HG02623 (cell line): ENCODE results near the gene ACSL6.

Source experiments
- ATAC-seq: cut with Tn5 transposase; IDR thresholded peaks from one replicate; pipeline ENCODE4 v1.9.1; 2021; ENCODE audit warnings: moderate library complexity; ENCODE audit not compliant: unreplicated experiment

The ACSL6 gene, protein sequence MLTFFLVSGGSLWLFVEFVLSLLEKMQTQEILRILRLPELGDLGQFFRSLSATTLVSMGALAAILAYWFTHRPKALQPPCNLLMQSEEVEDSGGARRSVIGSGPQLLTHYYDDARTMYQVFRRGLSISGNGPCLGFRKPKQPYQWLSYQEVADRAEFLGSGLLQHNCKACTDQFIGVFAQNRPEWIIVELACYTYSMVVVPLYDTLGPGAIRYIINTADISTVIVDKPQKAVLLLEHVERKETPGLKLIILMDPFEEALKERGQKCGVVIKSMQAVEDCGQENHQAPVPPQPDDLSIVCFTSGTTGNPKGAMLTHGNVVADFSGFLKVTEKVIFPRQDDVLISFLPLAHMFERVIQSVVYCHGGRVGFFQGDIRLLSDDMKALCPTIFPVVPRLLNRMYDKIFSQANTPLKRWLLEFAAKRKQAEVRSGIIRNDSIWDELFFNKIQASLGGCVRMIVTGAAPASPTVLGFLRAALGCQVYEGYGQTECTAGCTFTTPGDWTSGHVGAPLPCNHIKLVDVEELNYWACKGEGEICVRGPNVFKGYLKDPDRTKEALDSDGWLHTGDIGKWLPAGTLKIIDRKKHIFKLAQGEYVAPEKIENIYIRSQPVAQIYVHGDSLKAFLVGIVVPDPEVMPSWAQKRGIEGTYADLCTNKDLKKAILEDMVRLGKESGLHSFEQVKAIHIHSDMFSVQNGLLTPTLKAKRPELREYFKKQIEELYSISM

DNA sequence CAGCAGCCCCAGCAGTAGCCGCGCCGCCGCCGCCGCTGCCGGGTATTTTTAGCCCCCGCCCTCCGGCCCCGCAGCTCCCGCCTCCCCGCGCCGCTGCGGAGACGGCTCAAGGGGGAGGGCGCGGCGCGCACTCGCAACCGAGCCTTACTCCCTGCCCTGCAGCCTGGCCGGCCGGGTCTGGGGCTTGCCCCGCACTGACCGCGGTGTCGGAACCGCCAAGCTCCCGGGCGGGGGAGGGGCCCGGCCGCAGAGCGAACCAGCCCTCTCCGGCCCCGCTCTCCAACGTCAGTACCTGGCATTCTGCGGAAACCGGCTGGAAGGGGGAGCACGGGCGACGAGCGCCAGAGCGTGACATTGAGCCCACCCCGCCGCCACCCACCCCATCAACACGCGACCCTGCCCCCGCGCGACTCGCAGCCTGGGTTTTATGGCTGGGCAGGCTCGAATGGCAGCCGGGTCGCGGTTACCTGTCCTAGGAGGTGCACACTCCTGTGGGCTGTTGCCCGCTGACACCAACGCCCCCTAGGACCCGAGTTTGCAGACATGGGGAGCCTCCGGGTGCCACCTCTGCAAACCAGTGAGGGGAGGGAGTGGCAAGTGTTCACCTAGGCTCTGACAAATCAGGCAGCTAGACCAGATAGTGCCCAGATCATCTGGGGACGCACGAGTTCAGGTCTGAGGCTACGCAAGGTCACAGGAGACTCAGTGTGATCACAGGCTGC lies at the start of gene ACSL6:
Gene ACSL6 (minus strand): TSS at position 37 of the 722 bp plus-strand sequence. CDS start 105 bp downstream, outside the sequence.
- no peak for ATAC-seq

DNA sequence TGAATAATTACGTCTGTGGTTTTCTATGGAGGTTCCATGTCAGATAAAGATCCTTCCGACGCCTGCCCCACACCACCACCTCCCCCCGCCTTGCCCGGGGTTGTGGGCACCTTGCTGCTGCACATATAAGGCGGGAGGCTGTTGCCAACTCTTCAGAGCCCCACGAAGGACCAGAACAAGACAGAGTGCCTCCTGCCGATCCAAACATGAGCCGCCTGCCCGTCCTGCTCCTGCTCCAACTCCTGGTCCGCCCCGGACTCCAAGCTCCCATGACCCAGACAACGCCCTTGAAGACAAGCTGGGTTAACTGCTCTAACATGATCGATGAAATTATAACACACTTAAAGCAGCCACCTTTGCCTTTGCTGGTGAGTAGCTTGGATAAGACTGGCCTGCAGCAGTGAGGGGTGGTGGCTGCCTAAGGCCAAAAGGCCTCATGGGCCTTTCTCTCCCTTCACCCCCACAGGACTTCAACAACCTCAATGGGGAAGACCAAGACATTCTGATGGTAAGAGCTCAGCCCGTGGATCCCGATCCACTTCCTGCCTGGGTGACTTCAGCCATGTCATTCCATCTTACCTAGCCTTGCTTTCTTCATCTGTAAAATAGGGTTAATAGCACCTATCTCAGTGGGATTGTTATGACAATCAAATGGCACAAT lies 49.2 kb upstream of the ACSL6 start, which contains the start of gene IL3:
Gene IL3 (plus strand): TSS at position 155 of the 661 bp plus-strand sequence. CDS start 52 bp downstream, at position 207.
- ATAC-seq, result no peak

DNA sequence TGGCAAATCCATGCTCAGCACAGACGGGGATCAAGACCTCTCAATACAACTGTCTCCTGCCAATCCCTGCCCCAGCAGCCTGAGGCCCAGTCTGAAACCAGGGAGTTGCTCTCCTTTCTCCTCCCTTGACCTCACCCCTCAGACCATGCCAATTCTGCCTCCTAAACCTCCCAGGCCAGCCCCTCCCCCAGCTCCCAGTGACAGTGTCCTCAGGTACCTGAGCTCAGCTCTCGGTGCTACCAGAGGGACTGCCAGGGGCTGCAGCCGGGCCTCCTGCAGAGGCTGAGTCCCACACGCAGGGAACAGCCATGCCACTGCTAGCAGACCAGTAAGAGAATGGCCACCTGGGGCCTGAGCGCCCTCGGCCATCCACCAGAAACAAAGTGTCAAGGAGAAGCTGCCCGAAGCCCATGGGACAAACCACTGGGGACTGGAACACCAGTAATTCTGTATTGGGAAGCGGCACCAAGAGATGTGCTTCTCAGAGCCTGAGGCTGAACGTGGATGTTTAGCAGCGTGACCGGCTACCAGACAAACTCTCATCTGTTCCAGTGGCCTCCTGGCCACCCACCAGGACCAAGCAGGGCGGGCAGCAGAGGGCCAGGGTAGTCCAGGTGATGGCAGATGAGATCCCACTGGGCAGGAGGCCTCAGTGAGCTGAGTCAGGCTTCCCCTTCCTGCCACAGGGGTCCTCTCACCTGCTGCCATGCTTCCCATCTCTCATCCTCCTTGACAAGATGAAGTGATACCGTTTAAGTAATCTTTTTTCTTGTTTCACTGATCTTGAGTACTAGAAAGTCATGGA lies 48.4 kb upstream of the ACSL6 start:
- no peak for ATAC-seq

DNA sequence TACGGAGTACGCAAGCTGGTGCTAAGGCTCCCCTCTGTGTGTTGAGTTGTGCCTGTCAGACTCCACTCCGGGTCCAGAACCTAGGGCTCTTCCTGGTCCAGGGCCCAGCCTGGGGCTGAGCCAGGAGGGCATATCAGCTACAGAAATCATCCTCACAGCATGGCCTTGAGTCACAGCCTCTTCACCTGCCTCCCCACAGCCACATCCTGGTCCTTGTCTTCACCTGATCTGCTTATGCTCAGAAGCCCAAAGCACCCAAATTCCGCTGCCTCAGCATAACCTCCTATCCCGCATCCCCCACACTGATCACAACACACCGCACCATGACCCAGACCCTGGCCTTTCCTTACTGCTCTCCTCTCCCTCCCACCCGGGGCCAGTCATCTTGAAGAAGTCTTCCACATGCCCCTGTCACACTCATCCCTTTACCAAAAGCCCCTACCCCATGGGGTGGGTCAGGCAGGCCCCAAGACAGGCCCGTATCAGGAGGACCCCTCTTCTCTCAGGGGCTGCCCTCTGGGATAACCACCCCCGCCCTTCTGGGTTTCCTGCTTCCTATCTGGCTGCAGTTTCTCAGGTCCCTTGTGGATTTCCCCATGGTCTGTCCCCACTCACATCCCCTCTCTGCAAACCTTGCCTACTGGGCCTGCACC lies 47.7 kb upstream of the ACSL6 start:
- no peak for ATAC-seq

DNA sequence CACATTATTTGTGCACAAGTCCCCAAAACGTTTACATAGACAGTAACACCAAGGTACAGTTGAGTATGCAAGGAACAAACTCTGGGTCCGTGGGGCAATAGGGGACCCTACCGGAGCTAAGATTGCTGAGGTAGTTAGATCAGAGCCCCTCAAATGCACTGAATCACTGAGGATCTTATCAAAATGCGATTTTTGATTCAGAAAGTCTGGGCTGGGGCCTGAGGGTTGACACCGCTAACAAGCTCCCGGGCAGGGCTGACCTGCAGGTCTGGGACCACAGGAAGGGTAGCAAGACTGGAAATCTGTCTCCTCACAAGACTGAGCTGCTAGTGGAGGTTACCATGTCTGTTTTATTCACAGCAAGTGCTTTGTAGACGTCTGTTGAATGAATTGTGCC lies 47.2 kb upstream of the ACSL6 start:
- ATAC-seq, result no peak

DNA sequence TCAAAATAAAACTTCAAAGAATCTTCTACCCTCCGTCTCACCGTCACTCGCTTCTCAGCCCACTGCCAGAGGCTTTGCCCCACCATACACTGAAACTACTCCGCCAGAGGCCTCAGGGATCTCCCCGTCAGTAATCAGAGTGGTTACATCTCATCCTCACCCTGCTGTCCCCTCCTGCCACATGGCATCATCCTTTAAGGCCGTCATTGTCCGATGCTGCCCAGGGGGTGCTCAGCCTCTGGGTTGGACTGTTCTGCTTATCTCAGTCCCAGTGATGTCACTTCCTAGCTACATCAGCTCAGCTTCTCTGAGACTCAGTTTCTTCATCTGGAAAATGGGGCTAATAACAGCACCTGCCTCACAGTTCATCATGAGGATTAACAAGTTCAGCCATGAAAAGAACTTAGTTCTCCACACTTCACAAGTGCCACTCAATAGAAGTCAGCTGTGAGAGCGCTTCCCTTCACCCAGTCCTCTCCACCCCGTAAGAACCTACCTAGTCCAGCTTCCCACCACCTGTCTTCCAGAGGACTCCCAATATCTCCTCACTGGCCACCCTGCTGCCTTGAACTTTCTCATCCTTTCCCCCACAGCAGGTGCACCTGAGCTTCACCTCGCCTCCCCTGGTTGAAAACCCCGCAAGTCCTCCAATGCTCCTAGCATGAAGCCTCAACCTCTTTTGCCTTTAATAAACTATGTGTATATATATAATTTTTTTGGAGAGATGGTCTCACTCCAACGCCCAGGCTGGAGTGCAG lies 46.2 kb upstream of the ACSL6 start:
- no peak for ATAC-seq

DNA sequence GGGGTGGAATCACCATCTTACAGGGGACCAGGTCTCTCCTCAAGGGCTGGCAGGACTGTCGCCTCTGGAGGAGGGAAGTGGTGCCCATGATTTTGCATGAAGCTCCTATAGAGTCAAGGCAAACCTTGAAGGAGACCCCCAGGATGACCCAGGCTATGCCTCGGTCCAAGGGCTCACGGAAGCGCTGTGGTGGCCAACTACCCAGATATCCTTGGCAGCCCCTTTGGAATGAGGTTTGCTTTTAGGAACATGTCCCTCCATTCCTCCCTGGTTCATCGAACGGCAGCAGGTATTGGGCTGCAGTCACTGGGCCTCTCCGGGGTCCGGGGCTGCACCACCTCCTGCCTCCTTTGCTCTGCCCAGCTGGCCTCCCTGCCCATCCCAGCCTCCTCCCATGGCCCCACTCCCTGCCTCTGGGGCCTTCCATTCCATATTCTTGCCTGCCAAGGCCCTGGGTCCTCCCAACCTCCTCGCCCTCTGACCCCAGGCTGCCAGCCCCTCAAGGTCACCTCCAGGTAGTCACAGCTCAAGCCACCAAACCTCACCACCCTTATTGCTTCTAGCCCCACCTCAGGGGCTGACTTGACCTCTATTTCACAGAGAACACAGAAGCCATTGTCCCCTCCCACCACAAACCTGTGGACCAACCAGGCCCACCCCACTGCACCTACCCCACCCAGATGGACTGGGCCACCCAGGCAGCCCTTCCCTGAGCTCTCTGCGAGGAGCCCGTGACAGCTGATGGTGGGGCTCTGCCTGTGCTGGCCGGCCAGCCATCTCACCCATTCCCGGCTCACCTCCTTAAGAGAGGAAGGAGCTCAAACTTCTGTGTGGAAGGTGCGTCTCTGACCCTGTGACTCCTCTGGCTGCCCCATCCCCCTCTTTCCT lies 45.4 kb upstream of the ACSL6 start:
- ATAC-seq, result no peak

DNA sequence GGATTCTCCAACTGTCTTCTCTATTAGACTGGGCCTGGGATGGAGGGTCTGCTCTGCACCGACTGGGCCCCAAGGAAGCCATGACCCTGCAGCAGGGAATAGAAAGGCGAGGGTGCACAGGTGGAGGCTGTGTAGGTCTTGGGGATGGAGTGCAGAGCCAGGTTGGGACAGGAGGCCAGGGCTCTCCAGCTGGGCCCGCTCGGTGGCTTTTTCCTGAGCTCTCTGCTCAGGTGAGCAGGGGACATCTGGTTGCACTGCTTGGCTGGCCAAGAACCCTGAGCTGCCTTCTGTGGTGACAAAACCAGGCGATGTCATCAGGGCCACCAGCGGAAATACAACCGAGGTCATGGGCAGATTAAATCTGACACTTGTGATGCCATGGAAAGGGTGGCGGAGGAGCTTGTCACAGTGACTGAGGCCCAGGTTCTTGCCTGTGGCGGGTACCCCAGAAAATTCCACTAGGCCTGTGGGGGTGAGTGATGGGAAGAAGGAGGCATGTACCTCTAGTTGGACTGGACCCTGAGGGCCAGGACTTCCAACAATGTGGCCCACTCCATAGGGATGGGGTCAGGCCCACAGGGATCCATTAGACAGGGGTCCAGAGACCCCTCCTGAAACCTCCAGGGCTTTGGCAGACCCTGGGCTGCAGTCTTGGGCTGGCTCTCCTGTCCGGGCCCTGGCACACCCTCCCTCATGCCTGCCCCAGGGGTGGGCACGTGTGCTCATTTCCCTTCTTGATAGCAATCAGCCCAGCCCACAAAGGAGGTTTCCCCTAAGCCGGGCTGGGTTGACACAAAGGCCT lies 44.6 kb upstream of the ACSL6 start:
- no peak for ATAC-seq

DNA sequence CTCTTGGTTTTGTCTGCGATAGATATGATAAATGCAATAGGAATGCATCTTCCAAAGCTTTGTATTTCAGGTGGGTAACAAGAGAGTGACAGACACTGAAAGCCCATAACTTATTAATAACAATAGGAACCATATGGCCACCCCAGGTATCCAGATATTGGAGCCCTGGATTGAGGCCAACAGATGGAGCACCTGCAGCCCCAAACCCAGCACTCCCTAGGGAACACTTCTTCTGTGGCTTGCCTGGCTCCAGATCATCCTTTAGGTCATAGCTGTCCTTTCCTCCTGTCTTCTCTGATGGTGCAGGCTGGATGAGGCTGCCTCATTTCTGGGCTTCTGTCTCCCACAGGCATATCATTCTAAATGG lies 44.0 kb upstream of the ACSL6 start:
- no peak for ATAC-seq

DNA sequence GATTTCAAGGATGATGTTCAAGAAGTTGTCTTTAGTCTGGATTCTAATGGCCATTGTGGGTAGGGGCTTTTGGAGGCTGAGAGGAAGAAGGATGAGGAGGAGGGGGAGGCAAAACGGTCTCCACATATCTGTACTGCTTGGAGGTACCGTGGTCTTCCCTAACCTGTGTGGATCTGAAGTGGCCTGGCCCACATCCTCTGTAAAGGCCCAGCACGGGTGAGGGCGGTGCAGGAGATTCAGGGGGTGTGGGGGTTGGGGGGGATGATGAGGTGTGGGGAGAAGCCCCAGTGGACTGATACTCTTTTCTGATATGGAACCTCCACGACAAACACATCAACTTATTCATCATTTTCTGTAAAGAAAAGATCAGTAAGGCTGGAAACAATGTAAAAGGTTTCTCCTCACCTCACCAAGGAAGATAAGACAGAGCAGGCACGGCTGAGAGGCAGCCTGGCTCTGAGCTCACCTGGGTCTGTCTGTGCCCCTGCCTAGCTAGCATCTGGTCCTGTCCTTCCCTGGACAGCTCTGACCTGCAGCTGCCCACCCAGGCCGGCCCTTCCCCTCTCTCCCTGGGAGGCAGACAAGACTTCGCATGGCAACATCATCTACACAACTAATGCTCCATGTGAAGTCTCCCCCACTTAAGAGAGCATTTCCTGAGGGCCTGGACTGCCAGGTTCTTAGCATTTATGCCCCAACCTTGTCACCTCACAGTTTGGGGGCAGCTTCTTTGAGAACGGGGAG lies 43.4 kb upstream of the ACSL6 start:
- ATAC-seq, result no peak

DNA sequence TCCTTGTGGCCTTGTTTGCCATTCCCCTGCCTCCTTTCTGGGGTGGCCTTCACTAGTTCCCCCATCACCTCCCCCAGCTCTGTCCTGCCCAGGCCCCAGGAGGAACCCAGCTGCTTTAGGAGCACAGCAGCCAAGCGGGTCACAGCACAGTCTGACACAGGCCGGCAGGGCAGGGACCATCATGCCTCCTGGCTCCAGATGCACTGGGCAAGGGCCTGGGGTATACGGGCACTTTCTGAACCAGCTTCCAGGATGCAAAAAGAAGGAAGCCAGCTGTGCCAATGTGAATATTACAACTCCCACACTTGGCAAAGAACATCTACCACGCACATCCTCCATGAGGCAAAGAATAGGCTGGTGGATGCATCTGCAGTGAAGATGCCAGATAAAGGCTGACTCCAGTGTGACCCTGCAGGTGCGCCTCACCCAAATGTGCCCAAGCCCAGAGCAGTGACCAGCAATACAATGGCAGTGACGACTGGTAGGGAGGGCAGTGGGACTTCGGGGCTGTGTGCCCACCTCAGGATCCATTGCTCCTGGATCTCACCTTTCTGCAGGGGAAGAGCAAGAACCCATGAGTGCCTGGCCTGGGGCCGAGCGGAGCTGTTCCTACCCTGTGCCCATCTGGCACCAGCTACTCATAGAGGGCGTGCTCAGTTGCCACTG lies 42.7 kb upstream of the ACSL6 start:
- ATAC-seq, result no peak

DNA sequence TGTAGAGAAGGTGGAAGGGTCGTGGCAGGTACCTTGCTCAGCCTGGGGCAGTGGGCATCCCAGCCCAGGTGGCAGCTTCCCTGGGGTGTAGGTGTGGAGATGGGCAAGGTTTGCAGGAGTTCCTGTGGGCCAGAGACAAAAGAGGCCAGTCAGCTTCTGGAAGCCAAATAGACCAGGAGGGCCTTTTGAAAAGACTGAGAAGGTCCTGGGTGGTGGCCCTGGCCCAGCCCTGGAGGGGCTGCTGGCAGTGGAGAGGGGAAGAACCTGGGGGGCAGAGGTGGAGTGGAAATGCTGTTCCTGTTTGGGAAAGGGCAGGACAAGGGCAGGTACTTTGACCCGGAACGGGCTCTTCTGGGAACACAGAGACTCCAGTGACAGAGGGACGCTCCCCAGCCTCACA lies 42.0 kb upstream of the ACSL6 start:
- no peak for ATAC-seq

DNA sequence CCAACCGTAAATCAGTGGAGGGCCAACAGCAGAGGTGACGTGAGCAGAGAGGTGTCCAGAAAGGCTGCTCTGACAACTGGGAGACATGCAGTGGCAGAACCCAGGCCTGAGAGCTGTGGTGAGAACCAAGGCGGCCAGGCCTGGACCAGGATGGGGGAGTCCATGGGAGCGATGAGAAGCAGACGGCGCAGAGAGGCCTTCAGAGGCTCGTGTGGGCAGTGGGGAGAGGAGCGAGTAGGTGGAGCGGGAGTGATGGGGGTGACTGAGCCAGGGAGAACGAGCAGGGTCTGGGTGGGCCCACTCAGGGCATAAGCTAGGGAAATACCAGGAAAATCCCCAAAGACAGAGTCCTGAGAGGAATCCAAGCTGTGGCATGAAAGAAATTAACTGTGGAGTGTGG lies 41.1 kb upstream of the ACSL6 start:
- ATAC-seq, result no peak

DNA sequence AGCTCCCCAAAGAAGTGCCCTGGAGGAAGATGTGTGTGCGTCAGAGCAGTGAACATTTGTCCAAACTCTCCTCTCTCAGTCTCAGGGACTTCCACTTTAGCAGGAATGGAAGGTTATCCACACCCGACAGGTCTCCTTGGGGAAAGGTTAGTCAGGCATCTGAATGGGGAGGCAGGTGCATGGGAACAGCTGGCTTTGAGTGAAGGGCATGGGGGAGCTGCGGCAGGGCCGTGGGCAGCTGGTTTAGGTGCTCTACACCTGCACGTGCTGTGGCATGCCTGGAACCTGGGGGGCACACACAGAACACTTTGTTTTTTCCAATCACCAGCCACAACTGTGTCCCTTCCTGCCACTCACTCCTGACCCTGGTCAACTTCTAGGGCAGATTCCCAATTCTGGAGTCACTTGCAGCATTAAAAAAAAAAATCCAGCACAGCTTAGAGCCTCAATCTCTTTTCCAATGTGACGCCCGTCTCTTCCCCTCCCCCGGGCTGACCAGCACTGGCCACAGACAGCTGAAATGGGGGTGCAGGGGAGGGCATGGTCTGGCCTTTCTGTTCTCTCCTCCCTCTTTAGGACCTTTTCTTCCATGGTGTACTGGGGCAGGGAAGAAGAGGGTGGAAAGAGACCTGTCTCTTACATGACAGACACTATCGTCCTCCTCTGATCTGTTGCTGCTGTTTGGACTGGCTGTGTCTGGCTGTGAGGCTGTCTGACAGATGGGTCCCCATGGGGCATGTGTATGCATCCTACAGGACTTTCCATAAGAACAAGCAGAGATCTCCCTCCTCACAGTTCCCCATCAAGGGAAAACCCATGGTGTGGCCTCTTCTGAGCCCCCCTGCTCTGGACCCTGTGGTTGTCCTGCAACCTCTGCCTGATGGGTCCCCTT lies 39.4 kb upstream of the ACSL6 start:
- ATAC-seq, result no peak

DNA sequence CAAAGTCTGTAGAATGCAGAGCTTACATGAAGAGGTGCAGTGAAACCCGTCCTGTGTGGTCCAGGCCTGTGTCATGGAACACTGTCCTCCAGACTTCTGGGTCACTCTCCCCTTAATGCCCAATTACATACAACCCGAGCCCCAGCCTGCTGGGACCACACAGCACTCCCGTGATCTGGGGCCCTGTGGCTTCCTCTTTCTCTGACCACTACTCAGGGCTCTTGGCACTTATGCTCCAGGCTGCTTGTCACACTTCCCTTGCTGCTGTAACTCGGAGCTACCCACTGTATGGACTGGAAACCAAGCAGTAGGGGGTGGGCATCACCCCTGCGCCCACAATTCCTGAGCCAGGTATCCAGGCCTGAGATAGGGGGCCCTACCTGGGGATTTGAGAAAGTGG lies 38.7 kb upstream of the ACSL6 start:
- no peak for ATAC-seq
